IPS-15b (cell line): Measurements from ENCODE around the gene KLHL25.

Source experiments
- H3K27me3 ChIP-seq: one replicate; pipeline ENCODE4 v1.6.1; 2013; ENCODE audit warnings: low read length; ENCODE audit not compliant: control insufficient read depth, insufficient read depth
- H3K36me3 ChIP-seq: one replicate; pipeline ENCODE4 v1.6.1; 2013; ENCODE audit warnings: low read length; ENCODE audit not compliant: control insufficient read depth, insufficient read depth
- H3K4me1 ChIP-seq: one replicate; pipeline ENCODE4 v1.6.1; 2013; ENCODE audit warnings: mild to moderate bottlenecking, low read length; ENCODE audit not compliant: control insufficient read depth, insufficient read depth
- H3K4me3 ChIP-seq: one replicate; pipeline ENCODE4 v1.5.1; 2013; ENCODE audit warnings: low read depth, low read length
- H3K9ac ChIP-seq: one replicate; pipeline ENCODE4 v1.6.1; 2013; ENCODE audit warnings: low read depth, mild to moderate bottlenecking, low read length
- H3K9me3 ChIP-seq: one replicate; pipeline ENCODE4 v1.6.1; 2013; ENCODE audit warnings: mild to moderate bottlenecking, low read length; ENCODE audit not compliant: control insufficient read depth, insufficient read depth

The KLHL25 gene

GRCh38 chr15:85730001-85730820 is 64.5 kb downstream of the KLHL25 start:
- Histone ChIP-seq H3K9ac (no peak overlapping the region), H3K4me1 (no peaks in the 10 kb centered on the region), H3K9me3 (peaks cover 3% of the 10 kb centered on the region), H3K27me3 (no peaks in the 10 kb centered on the region), H3K4me3 (no peak overlapping the region), H3K36me3 (peaks cover 9% of the 10 kb centered on the region)

GRCh38 chr15:85727068-85727467 is 67.7 kb downstream of the KLHL25 start:
- Histone ChIP-seq H3K4me1 (no peaks in the 10 kb centered on the region), H3K9ac (no peak overlapping the region), H3K36me3 (peaks cover 8% of the 10 kb centered on the region), H3K27me3 (no peaks in the 10 kb centered on the region), H3K9me3 (no peaks in the 10 kb centered on the region), H3K4me3 (no peak overlapping the region)

- Histone ChIP-seq H3K9me3 (no peaks in the 10 kb centered on the region), H3K9ac (no peak overlapping the region), H3K4me3 (no peak overlapping the region), H3K4me1 (no peaks in the 10 kb centered on the region), H3K36me3 (peaks cover 8% of the 10 kb centered on the region), H3K27me3 (no peaks in the 10 kb centered on the region)
These were observed 68.3 kb downstream of the KLHL25 start for GRCh38 chr15:85726454-85726853.

- H3K9ac ChIP-seq, result no peak overlapping the region
- H3K36me3 ChIP-seq, result peaks cover 4% of the 10 kb centered on the region
- no peaks in the 10 kb centered on the region for H3K9me3 ChIP-seq
- no peak overlapping the region for H3K4me3 ChIP-seq
- H3K4me1 ChIP-seq, result no peaks in the 10 kb centered on the region
- no peaks in the 10 kb centered on the region for H3K27me3 ChIP-seq
These were observed 69.2 kb downstream of the KLHL25 start for GRCh38 chr15:85725564-85725963.

- H3K36me3 ChIP-seq, result peaks cover 4% of the 10 kb centered on the region
- H3K4me1 ChIP-seq, result no peaks in the 10 kb centered on the region
- H3K27me3 ChIP-seq, result no peaks in the 10 kb centered on the region
- H3K4me3 ChIP-seq, result no peak overlapping the region
- no peak overlapping the region for H3K9ac ChIP-seq
- H3K9me3 ChIP-seq, result no peaks in the 10 kb centered on the region
These were observed 69.7 kb downstream of the KLHL25 start for GRCh38 chr15:85725019-85725418.

- no peak overlapping the region for H3K9ac ChIP-seq
- no peaks in the 10 kb centered on the region for H3K4me1 ChIP-seq
- H3K36me3 ChIP-seq, result peaks cover 4% of the 10 kb centered on the region
- H3K27me3 ChIP-seq, result no peaks in the 10 kb centered on the region
- no peak overlapping the region for H3K4me3 ChIP-seq
- no peaks in the 10 kb centered on the region for H3K9me3 ChIP-seq
These were observed 70.5 kb downstream of the KLHL25 start for GRCh38 chr15:85723960-85724945.

- Histone ChIP-seq H3K27me3 (no peaks in the 10 kb centered on the region), H3K9me3 (no peaks in the 10 kb centered on the region), H3K4me1 (no peaks in the 10 kb centered on the region), H3K36me3 (peaks cover 4% of the 10 kb centered on the region), H3K4me3 (no peak overlapping the region), H3K9ac (no peak overlapping the region)
These were observed 72.2 kb downstream of the KLHL25 start for GRCh38 chr15:85722374-85723152.

GRCh38 chr15:85718981-85719380 is 75.7 kb downstream of the KLHL25 start:
- H3K4me3 ChIP-seq, result no peak overlapping the region
- peaks cover 4% of the 10 kb centered on the region for H3K36me3 ChIP-seq
- no peak overlapping the region for H3K9ac ChIP-seq
- H3K4me1 ChIP-seq, result no peaks in the 10 kb centered on the region
- no peaks in the 10 kb centered on the region for H3K27me3 ChIP-seq
- H3K9me3 ChIP-seq, result no peaks in the 10 kb centered on the region

GRCh38 chr15:85718271-85718971 is 76.3 kb downstream of the KLHL25 start:
- Histone ChIP-seq H3K9me3 (no peaks in the 10 kb centered on the region), H3K27me3 (no peaks in the 10 kb centered on the region), H3K4me1 (no peaks in the 10 kb centered on the region), H3K9ac (no peak overlapping the region), H3K4me3 (no peak overlapping the region), H3K36me3 (peaks cover 4% of the 10 kb centered on the region)

GRCh38 chr15:85717212-85717611 is 77.5 kb downstream of the KLHL25 start:
- Histone ChIP-seq H3K4me1 (no peaks in the 10 kb centered on the region), H3K9me3 (no peaks in the 10 kb centered on the region), H3K4me3 (no peak overlapping the region), H3K36me3 (no peaks in the 10 kb centered on the region), H3K9ac (no peak overlapping the region), H3K27me3 (no peaks in the 10 kb centered on the region)

GRCh38 chr15:85716261-85716660 is 78.5 kb downstream of the KLHL25 start:
- no peak overlapping the region for H3K4me3 ChIP-seq
- no peaks in the 10 kb centered on the region for H3K4me1 ChIP-seq
- H3K36me3 ChIP-seq, result no peaks in the 10 kb centered on the region
- no peak overlapping the region for H3K9ac ChIP-seq
- no peaks in the 10 kb centered on the region for H3K27me3 ChIP-seq
- H3K9me3 ChIP-seq, result no peaks in the 10 kb centered on the region
